ENCODE data around the gene FOXP1.

DNA sequence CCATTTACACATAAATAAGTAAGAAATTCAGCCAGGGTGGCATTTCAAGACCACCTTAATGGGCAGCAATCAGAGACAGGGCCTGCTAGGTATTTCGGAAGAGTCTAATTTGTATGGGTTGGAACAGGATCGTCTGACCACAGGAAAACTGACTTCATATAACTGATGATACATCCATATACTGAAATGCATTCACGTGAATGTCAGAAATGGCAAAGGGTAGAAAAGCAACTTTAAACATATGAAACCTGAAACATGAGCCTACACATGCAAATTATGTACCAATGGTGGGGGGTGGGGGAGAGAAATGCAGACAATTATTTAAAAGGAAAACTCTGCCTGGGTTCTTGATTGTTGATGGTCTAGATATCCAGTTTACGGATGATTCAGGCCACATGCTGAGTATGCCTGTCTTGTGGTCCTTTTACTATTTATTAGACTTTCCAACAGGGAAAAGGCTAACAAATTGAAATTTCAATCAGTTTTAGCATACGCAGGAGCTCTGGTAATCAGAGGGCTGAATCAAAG, 582.2 kb downstream of the FOXP1 start:
- TF ChIP-seq EZH2 (IDR thresholded peaks at IDR 0.05; ENCODE audit: insufficient read depth, low read length): no peak
- TF ChIP-seq, protein P1, sequence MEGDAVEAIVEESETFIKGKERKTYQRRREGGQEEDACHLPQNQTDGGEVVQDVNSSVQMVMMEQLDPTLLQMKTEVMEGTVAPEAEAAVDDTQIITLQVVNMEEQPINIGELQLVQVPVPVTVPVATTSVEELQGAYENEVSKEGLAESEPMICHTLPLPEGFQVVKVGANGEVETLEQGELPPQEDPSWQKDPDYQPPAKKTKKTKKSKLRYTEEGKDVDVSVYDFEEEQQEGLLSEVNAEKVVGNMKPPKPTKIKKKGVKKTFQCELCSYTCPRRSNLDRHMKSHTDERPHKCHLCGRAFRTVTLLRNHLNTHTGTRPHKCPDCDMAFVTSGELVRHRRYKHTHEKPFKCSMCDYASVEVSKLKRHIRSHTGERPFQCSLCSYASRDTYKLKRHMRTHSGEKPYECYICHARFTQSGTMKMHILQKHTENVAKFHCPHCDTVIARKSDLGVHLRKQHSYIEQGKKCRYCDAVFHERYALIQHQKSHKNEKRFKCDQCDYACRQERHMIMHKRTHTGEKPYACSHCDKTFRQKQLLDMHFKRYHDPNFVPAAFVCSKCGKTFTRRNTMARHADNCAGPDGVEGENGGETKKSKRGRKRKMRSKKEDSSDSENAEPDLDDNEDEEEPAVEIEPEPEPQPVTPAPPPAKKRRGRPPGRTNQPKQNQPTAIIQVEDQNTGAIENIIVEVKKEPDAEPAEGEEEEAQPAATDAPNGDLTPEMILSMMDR (IDR thresholded peaks at IDR 0.05; ENCODE audit: insufficient read depth, low read depth, low read length): no peak

All from astrocyte (in vitro differentiated cells and primary cell).